SK-N-SH treated with all-trans-retinoic acid at 6 μM for 48 hours (cell line): ENCODE data around the gene GRIK3.

ENCODE experiments used
- ARNTL ChIP-seq: fragments of 450-650 bp; formaldehyde crosslinking; IDR thresholded peaks from 2 replicates; pipeline ENCODE4 v1.5.0; 2020; ENCODE audit warnings: low read depth, mild to moderate bottlenecking, moderate library complexity, borderline replicate concordance
- CSDC2 ChIP-seq: fragments of 250-450 bp; sonication (Bioruptor Pico); IDR thresholded peaks from 2 replicates; pipeline ENCODE4 v1.5.0; 2020; ENCODE audit warnings: mild to moderate bottlenecking, moderate library complexity
- PATZ1 ChIP-seq: fragments of 250-450 bp; sonication (Bioruptor Pico); IDR thresholded peaks from 2 replicates; pipeline ENCODE4 v1.8.0; 2020; ENCODE audit warnings: mild to moderate bottlenecking, moderate library complexity, borderline replicate concordance
- ZFP3 ChIP-seq: fragments of 250-450 bp; sonication (Bioruptor Pico); IDR thresholded peaks from 2 replicates; pipeline ENCODE4 v1.5.0; 2020; ENCODE audit warnings: mild to moderate bottlenecking, moderate library complexity
- ZNF70 ChIP-seq: fragments of 450-650 bp; formaldehyde crosslinking; IDR thresholded peaks from 2 replicates; pipeline ENCODE4 v1.5.0; 2020; ENCODE audit warnings: mild to moderate bottlenecking, moderate library complexity

GRCh38 chr1:36853638-36854037 is 180.7 kb downstream of the GRIK3 start:
- TF ChIP-seq ZFP3: no peak
- no peak for TF ChIP-seq ZNF70
- TF ChIP-seq PATZ1 (CRISPR knock-in tag): no peak
- TF ChIP-seq CSDC2: no peak
- no peak for TF ChIP-seq ARNTL (CRISPR knock-in tag)
